HepG2 (cell line): ENCODE data around the gene GGA2. TPM values are rescaled to one million over a fixed set of nuclear protein-coding genes. Genes with fewer than 3 reads are reported as not detected.

ENCODE experiments used
- ATM ChIP-seq: fragments of 450-650 bp; IDR thresholded peaks from 2 replicates; pipeline ENCODE4 v1.7.1; 2017; ENCODE audit warnings: mild to moderate bottlenecking, borderline replicate concordance
- CHCHD3 ChIP-seq: sonication (generic); formaldehyde crosslinking; IDR thresholded peaks from 2 replicates; pipeline ENCODE4 v1.8.0; 2022; ENCODE audit warnings: mild to moderate bottlenecking, missing genetic modification reagents, moderate library complexity
- CREB1 ChIP-seq, 2 experiments: fragments of 450-650 bp in 1 of 2; IDR thresholded peaks; 2 replicates each; pipeline ENCODE4 v1.6.1; 2016 to 2017; ENCODE audit warnings: control low read depth in 1 of 2, mild to moderate bottlenecking in 1 of 2, missing compliant biosample characterization in 1 of 2, missing genetic modification characterization in 1 of 2
- ETS1 ChIP-seq: sonication (generic); formaldehyde crosslinking; IDR thresholded peaks from 2 replicates; pipeline ENCODE4 v1.4.0; 2020; ENCODE audit warnings: missing genetic modification reagents
- FOXP1 ChIP-seq, 2 experiments: fragments of 450-650 bp in 1 of 2; IDR thresholded peaks; 2 replicates each; pipeline ENCODE4 v1.6.1; 2017 to 2018; ENCODE audit warnings: antibody characterized with exemption in 1 of 2
- HOXA3 ChIP-seq: sonication (generic); formaldehyde crosslinking; IDR thresholded peaks from 2 replicates; pipeline ENCODE4 v1.5.0; 2020; ENCODE audit warnings: missing genetic modification reagents
- KDM5A ChIP-seq: fragments of 200-600 bp; sonication (generic); IDR thresholded peaks from 2 replicates; pipeline ENCODE4 v1.7.0; 2018; ENCODE audit warnings: antibody characterized with exemption, mild to moderate bottlenecking, low read length, borderline replicate concordance
- LCORL ChIP-seq, 2 experiments: fragments of 450-650 bp in 1 of 2; sonication (generic) in 1 of 2; formaldehyde crosslinking in 1 of 2; IDR thresholded peaks; 2 replicates each; pipeline versions ENCODE4 v1.5.0 to v1.6.1; 2017 to 2020; ENCODE audit warnings: antibody characterized with exemption in 1 of 2, missing genetic modification reagents in 1 of 2
- MLX ChIP-seq: IDR thresholded peaks from 2 replicates; pipeline ENCODE4 v1.6.1; 2016
- RNF2 ChIP-seq: fragments of 450-650 bp; conservative IDR thresholded peaks from 2 replicates; pipeline ENCODE4 v1.6.1; 2016; ENCODE audit warnings: low read depth
- RXRA ChIP-seq: sonication (generic); formaldehyde crosslinking; IDR thresholded peaks from 2 replicates; pipeline ENCODE4 v1.5.1; 2020; ENCODE audit warnings: missing genetic modification reagents
- SRSF4 ChIP-seq: fragments of 200-400 bp; formaldehyde crosslinking; IDR thresholded peaks from one replicate; pipeline ENCODE4 v1.6.1; 2018; ENCODE audit warnings: mild to moderate bottlenecking, low read depth, low read length, moderate library complexity; ENCODE audit not compliant: poor library complexity, severe bottlenecking
- SRSF9 ChIP-seq: fragments of 200-400 bp; formaldehyde crosslinking; IDR thresholded peaks from 2 replicates; pipeline ENCODE4 v1.6.1; 2018; ENCODE audit warnings: borderline replicate concordance, mild to moderate bottlenecking, low read depth, low read length; ENCODE audit not compliant: insufficient read depth, poor library complexity, severe bottlenecking
- TERF1 ChIP-seq: sonication (generic); formaldehyde crosslinking; IDR thresholded peaks from 2 replicates; pipeline ENCODE4 v1.8.0; 2022; ENCODE audit warnings: mild to moderate bottlenecking, missing genetic modification reagents, moderate library complexity
- TFDP1 ChIP-seq: IDR thresholded peaks from 2 replicates; pipeline ENCODE4 v1.6.1; 2016; ENCODE audit warnings: missing compliant biosample characterization, missing genetic modification reagents, borderline replicate concordance
- TMF1 ChIP-seq: sonication (generic); formaldehyde crosslinking; IDR thresholded peaks from 2 replicates; pipeline ENCODE4 v1.8.1; 2022; ENCODE audit warnings: low read depth, missing genetic modification reagents
- TRIM24 ChIP-seq: sonication (generic); formaldehyde crosslinking; IDR thresholded peaks from 2 replicates; pipeline ENCODE4 v1.8.0; 2022; ENCODE audit warnings: mild to moderate bottlenecking, missing genetic modification reagents
- XBP1 ChIP-seq: sonication (generic); formaldehyde crosslinking; IDR thresholded peaks from 2 replicates; pipeline ENCODE4 v1.5.0; 2020; ENCODE audit warnings: missing genetic modification reagents
- ZBTB3 ChIP-seq: sonication (generic); formaldehyde crosslinking; IDR thresholded peaks from 2 replicates; pipeline ENCODE4 v1.4.0; 2020; ENCODE audit warnings: low read depth, mild to moderate bottlenecking, moderate library complexity, missing genetic modification reagents, borderline replicate concordance
- ZNF10 ChIP-seq: sonication (generic); formaldehyde crosslinking; IDR thresholded peaks from 2 replicates; pipeline ENCODE4 v1.4.0; 2020; ENCODE audit warnings: mild to moderate bottlenecking, low read depth, missing genetic modification reagents, borderline replicate concordance
- ZNF510 ChIP-seq: sonication (generic); formaldehyde crosslinking; IDR thresholded peaks from 2 replicates; pipeline ENCODE4 v1.4.0; 2020; ENCODE audit warnings: low read depth, mild to moderate bottlenecking, missing genetic modification reagents
- ZNF543 ChIP-seq: sonication (generic); formaldehyde crosslinking; IDR thresholded peaks from 2 replicates; pipeline ENCODE4 v1.4.0; 2020; ENCODE audit warnings: mild to moderate bottlenecking, missing genetic modification reagents
- ZNF564 ChIP-seq: sonication (generic); formaldehyde crosslinking; IDR thresholded peaks from 2 replicates; pipeline ENCODE4 v1.8.1; 2023; ENCODE audit warnings: mild to moderate bottlenecking, missing genetic modification reagents
- ZNF780A ChIP-seq: sonication (generic); formaldehyde crosslinking; IDR thresholded peaks from 2 replicates; pipeline ENCODE4 v1.8.0; 2022; ENCODE audit warnings: mild to moderate bottlenecking, missing genetic modification reagents, moderate library complexity
- polyA plus RNA-seq, 8 experiments: library from polyadenylated mRNA; depleted of rRNA in 3 of 8; stranded (reverse) in 7 of 8; unstranded in 1 of 8; fragments of >200 nt; fragmentation: Illumina TruSeq in 4 of 8; extraction: Trizol in 4 of 8; gene quantifications; 2 replicates each; pipeline versions ENCODE4 v1.2.1 to v1.2.3, GENCODE V29; 2011 to 2016; ENCODE audit warnings: low read depth in 4 of 8, missing spikeins in 1 of 8, mixed read lengths in 1 of 8; ENCODE audit not compliant: insufficient read depth in 1 of 8
- total RNA-seq, 5 experiments: library from RNA; depleted of rRNA; stranded (reverse); fragments of >200 nt; fragmentation: Illumina TruSeq; extraction: Trizol; gene quantifications; 2 replicates each; pipeline ENCODE4 v1.2.3, GENCODE V29; 2016; ENCODE audit warnings: low read depth in 1 of 5

Gene GGA2
- total and polyA plus RNA-seq, 2 of the 13 experiments (the other 11 are each of a cell fraction or from before 2014, with no cell fraction given), result 51.5 to 69.8 TPM

- TF ChIP-seq ETS1 (CRISPR knock-in tag) (0 out of 2 replicates have a peak, but pooled peaks have one; percentile 62), ZNF780A (CRISPR knock-in tag) (no peak), ZNF564 (CRISPR knock-in tag) (peak; percentile 65), HOXA3 (CRISPR knock-in tag) (peak; percentile 98), CREB1 (IDR thresholded peaks at IDR 0.05) (peak; percentile 50; the same call in 1 of the 2 replicates), CREB1 (CRISPR knock-in tag; IDR thresholded peaks at IDR 0.05) (no peak), TMF1 (CRISPR knock-in tag) (peak; percentile 97), RNF2 (peak; percentile 96), TFDP1 (CRISPR knock-in tag) (peak; percentile 97), SRSF9 (no peak), RXRA (CRISPR knock-in tag) (no peak; the same call in 1 of the 2 replicates), SRSF4 (peak; percentile 84), TRIM24 (CRISPR knock-in tag) (no peak), ZNF543 (CRISPR knock-in tag) (peak; percentile 89), CHCHD3 (CRISPR knock-in tag) (peak; percentile 90; the same call in 1 of the 2 replicates), KDM5A (no peak; the same call in 1 of the 2 replicates), XBP1 (CRISPR knock-in tag) (no peak; the same call in 1 of the 2 replicates), MLX (CRISPR knock-in tag) (peak; percentile 86), TERF1 (peak; percentile 89), LCORL (IDR thresholded peaks at IDR 0.05) (no peak), LCORL (CRISPR knock-in tag; IDR thresholded peaks at IDR 0.05) (peak; percentile 33; the same call in 1 of the 2 replicates), ATM (no peak), ZNF10 (CRISPR knock-in tag) (0 out of 2 replicates have a peak, but pooled peaks have one; percentile 72), FOXP1 (IDR thresholded peaks at IDR 0.05) (no peak), FOXP1 (CRISPR knock-in tag; IDR thresholded peaks at IDR 0.05) (no peak), ZNF510 (CRISPR knock-in tag) (peak; percentile 82; the same call in 1 of the 2 replicates), ZBTB3 (CRISPR knock-in tag) (peak; percentile 59; the same call in 1 of the 2 replicates)
Observed at GRCh38 chr16:23510164-23510914, at the start of gene GGA2 (continued).
